ENCODE measurements around the gene IL6ST. TPM values are rescaled to one million over a fixed set of nuclear protein-coding genes. Genes with fewer than 3 reads are reported as not detected.

The IL6ST gene
- total RNA-seq, 1 experiment from 2014 or later, result 137 TPM

- no peak for DNase-seq (ENCODE audit: low read depth)
Observed at GRCh38 chr5:55896663-55897062, 98.1 kb downstream of the IL6ST start.

- DNase-seq (ENCODE audit: low read depth), result no peak
Observed at GRCh38 chr5:55896238-55896637, 98.5 kb downstream of the IL6ST start.

GRCh38 chr5:55895346-55895745 is 99.4 kb downstream of the IL6ST start:
- no peak for DNase-seq (ENCODE audit: low read depth)

- DNase-seq (ENCODE audit: low read depth), result no peak
Observed at GRCh38 chr5:55894135-55894534, 100.6 kb downstream of the IL6ST start.

- DNase-seq (ENCODE audit: low read depth), result no peak
Observed at GRCh38 chr5:55892479-55892878, 102.3 kb downstream of the IL6ST start.

- no peak for DNase-seq (ENCODE audit: low read depth)
Observed at GRCh38 chr5:55888205-55888604, 106.6 kb downstream of the IL6ST start.

- no peak for DNase-seq (ENCODE audit: low read depth)
Observed at GRCh38 chr5:55885359-55885758, 109.4 kb downstream of the IL6ST start.

Other genes with a start within 250 kb of the IL6ST start
- gene IL31RA, start 143.6 kb downstream of the IL6ST start, total RNA-seq (2014; rRNA removed), result 0.90 and 1.4 TPM in 2 replicates
- not detected in 2 replicates for gene ANKRD55, start 238.4 kb upstream of the IL6ST start, total RNA-seq (2014; rRNA removed)